Activated naive CD8-positive, alpha-beta T cell treated with anti-CD3 and anti-CD28 coated beads, Interleukin-2, amount 50 U/mL, for 16 hours (primary cell): ENCODE results near the gene NLGN4Y.
"Not testable (repeated sequence)": the region's sequence is repeated elsewhere in the genome, so short reads cannot be mapped to it uniquely, and the experiment has no call there.

Source experiments
- DNase-seq: peaks from one replicate; pipeline ENCODE4 v3.0.0-alpha.2; 2020; ENCODE audit warnings: low read depth, low spot score

Gene NLGN4Y

DNA sequence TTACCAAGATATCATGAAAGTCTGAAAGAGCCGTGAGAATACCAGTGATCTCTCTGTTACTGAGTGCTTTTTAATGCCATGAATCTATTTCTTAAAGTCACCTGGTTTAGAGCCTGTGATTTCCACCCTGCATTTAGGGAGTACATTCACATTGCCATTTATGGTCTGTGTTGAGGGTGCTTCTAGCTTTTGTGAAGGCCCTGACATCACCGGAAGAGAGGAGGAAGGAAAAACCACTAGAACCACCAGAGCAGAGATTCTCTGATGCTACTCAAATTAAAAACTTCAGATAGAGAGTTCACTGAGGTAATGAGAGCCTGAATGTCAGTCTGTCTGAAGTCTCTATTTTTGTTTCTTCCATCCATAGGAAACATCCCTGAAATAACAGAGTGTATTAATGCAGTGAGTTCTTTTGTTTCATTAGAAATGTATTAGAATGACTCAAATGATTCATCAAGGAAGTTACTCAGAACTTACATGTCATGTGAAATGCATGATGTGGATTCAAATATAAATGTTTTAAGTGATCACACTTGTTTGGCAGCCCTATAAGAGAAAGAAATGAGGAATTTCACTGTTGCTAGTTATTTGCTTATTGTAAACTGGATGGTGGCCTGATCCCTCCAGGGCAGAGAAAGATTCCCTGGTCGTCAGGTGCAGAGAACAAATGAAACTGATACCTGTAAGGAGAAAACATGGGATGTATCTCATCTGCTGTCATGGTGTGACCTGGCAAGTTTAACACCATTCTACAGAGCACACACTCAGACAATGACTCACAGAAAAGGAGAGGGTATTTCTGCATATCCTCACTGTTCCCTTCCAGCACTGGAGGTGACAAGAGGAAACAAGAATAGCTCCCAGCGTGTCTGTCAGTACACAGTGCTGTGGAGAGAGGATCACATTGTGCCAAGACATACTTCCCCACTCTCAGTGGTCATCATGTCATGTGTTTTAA, 310.1 kb downstream of the NLGN4Y start:
- DNase-seq = no peak

DNA sequence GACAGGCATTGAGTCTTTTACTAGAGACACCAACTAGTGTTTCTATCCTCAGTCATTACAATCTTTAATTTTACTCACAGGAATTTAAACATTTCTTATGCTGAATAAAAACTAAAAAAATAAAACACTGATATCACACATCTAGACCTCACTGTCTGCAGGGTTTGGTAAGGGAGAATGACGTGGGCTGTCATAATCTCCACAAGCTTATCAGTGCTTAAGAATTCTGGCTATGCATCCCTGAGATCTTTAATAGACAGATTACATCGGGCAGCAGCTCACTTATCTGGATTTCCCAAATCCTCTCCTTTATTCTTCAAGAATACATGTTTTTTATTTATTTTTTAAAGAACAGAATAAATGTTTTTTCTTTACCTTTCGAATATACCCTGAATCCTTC, 313.1 kb downstream of the NLGN4Y start:
- no peak for DNase-seq

DNA sequence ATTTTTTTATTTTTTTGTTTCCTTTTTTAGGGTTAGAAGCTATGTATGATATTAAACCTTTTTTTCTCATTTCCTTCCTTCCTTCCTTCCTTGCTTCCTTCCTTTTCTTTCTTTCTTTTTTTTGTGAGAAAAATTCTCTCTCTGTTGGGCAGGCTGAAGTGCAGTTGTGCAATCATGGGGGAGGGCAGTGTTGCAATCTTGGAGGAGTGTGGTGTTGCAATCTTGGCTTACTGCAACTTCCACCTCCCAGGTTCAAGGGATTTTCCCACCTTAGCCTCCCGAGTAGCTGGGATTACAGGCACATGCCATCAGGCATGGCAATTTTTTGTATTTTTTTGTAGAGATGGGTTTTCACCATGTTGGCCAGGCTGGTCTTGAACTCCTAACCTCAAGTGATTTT, 326.4 kb downstream of the NLGN4Y start:
- no peak for DNase-seq

DNA sequence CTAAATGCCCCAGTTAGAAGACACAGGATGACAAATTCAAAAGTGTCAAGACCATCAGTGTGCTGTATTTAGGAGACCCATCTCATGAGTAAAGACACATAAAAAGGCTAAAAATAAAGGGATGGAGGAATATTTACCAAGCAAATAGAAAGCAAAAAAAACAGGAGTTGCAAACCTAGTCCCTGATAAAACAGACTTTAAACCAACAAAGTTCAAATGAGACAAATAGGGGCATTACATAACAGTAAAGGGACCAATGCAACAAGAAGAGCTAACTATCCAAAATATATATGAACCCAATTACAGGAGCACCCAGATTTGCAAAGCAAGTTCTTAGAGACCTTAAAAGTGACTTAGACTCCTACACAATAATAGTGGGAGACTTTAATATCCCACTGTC, 336.1 kb downstream of the NLGN4Y start:
- no peak for DNase-seq

DNA sequence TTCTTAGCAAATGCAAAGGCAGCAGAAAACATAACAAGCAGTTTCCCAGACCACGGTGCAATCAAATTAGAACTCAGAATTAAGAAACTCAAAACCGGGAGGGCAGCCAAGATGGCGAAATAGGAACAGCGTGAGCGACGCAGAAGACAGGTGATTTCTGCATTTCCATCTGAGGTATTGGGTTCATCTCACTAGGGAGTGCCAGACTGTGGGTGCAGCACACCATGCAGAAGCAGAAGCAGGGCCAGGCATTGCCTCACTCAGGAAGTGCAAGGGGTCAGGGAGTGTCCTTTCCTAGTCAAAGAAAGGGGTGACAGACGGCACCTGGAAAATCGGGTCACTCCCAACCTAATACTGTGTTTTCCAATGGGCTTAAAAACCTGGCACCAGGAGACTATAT, 336.7 kb downstream of the NLGN4Y start:
- not testable (repeated sequence) for DNase-seq

DNA sequence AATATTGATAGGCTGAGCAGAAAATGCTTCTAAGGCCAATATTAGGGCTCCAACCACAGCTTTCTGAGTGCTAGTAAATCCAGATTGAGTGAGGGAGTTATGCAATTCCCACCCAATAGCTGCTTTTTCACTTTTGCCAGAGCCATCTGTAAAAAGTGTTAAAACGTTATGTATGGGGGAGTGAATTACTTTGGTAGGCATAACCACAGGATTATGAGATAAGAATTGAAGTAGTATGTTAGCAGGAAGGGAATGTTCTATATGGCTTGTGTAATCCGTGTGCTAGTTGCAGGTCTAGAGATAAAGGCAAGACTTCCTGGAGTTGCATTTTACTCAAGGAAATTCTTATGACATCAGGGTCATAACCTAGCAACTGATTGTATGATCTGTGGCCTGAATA, 347.6 kb downstream of the NLGN4Y start:
- DNase-seq = no peak
